Activated naive CD4-positive, alpha-beta T cell treated with anti-CD3 and anti-CD28 coated beads, Interleukin-2, amount 50 U/mL, for 72 hours (primary cell): Measurements from ENCODE around the gene DRAM2. TPM values are rescaled to one million over a fixed set of nuclear protein-coding genes. Genes with fewer than 3 reads are reported as not detected.
"Not testable (repeated sequence)": the region's sequence is repeated elsewhere in the genome, so short reads cannot be mapped to it uniquely, and the experiment has no call there.

Experiments used
- ATAC-seq, 2 donors: fragments of 150-1000 bp; cut with Tn5 transposase; 2 replicates each; pipeline ENCODE4 v1.10.0; 2021; ENCODE audit warnings: mild to moderate bottlenecking in 2 of 2, moderate library complexity in 2 of 2
- DNase-seq, 2 donors: peaks; one replicate each; pipeline ENCODE4 v3.0.0; 2021 to 2022; ENCODE audit warnings: low spot score in 2 of 2
- H3K27ac Mint-ChIP-seq, 2 donors: one replicate each; pipeline ENCODE4 v1.8.0; 2022; ENCODE audit warnings: mild to moderate bottlenecking in 2 of 2, mixed read lengths in 2 of 2
- H3K36me3 Mint-ChIP-seq, 2 donors: one replicate each; pipeline ENCODE4 v1.8.0; 2022; ENCODE audit warnings: mixed read lengths in 2 of 2
- H3K9me3 Mint-ChIP-seq, 2 donors: one replicate each; pipeline ENCODE4 v1.8.0; 2022; ENCODE audit warnings: mixed read lengths in 2 of 2
- total RNA-seq, 2 donors: library from RNA; stranded (reverse); gene quantifications; one replicate each; pipeline ENCODE4 v1.2.3, GENCODE V29; 2022

Gene DRAM2
- total RNA-seq, 2 donors from 2014 or later: 23.0 to 36.1 TPM

- H3K36me3 Mint-ChIP-seq: peaks cover 25 to 30% of the 10 kb centered on the region in 2 donors
- peaks cover 29 to 33% of the 10 kb centered on the region in 2 donors for H3K9me3 Mint-ChIP-seq
- ATAC-seq (no peak), DNase-seq (no peak)
- no peak overlapping the region for H3K27ac Mint-ChIP-seq
Measured at GRCh38 chr1:111104981-111105380, 34.9 kb downstream of the DRAM2 start.

- Mint-ChIP-seq H3K36me3 (peaks cover 30 to 41% of the 10 kb centered on the region in 2 donors), H3K9me3 (peaks cover 35 to 42% of the 10 kb centered on the region in 2 donors), H3K27ac (peak overlapping the region in 1 of 2 donors; percentile 50)
- no peak for DNase-seq
- ATAC-seq: no peak
Measured at GRCh38 chr1:111101854-111102642, 37.8 kb downstream of the DRAM2 start.

GRCh38 chr1:111099289-111099688 is 40.6 kb downstream of the DRAM2 start:
- DNase-seq: no peak
- Mint-ChIP-seq H3K36me3 (peaks cover 35 to 56% of the 10 kb centered on the region in 2 donors), H3K27ac (no peak overlapping the region), H3K9me3 (peaks cover 41 to 42% of the 10 kb centered on the region in 2 donors)
- no peak for ATAC-seq

GRCh38 chr1:111097356-111098099 is 42.4 kb downstream of the DRAM2 start:
- peaks cover 40 to 46% of the 10 kb centered on the region in 2 donors for H3K9me3 Mint-ChIP-seq
- no peak for DNase-seq
- no peak for ATAC-seq
- no peak overlapping the region for H3K27ac Mint-ChIP-seq
- peaks cover 32 to 63% of the 10 kb centered on the region in 2 donors for H3K36me3 Mint-ChIP-seq

- not testable (repeated sequence) for ATAC-seq, DNase-seq, H3K27ac Mint-ChIP-seq
- peaks cover 26 to 48% of the 10 kb centered on the region in 2 donors for H3K36me3 Mint-ChIP-seq
- H3K9me3 Mint-ChIP-seq: peaks cover 24 to 29% of the 10 kb centered on the region in 2 donors
Measured at GRCh38 chr1:111095421-111095820, 44.5 kb downstream of the DRAM2 start.

GRCh38 chr1:111089638-111090037 is 50.3 kb downstream of the DRAM2 start:
- no peak for ATAC-seq

GRCh38 chr1:111085676-111086075 is 54.2 kb downstream of the DRAM2 start:
- Mint-ChIP-seq H3K27ac (no peak overlapping the region), H3K9me3 (peaks cover 0 to 16% of the 10 kb centered on the region in 2 donors), H3K36me3 (peaks cover 0 to 6% of the 10 kb centered on the region in 2 donors)
- no peak for ATAC-seq
- DNase-seq: no peak

More at GRCh38 chr1:111089638-111090037, 50.3 kb downstream of the DRAM2 start:
- Mint-ChIP-seq H3K9me3 (peaks cover under 1 to 7% of the 10 kb centered on the region in 2 donors), H3K36me3 (peaks cover 0 to 12% of the 10 kb centered on the region in 2 donors), H3K27ac (no peak overlapping the region)
- DNase-seq: no peak

- Mint-ChIP-seq H3K9me3 (peaks cover 0 to 16% of the 10 kb centered on the region in 2 donors), H3K36me3 (peaks cover 0 to 6% of the 10 kb centered on the region in 2 donors), H3K27ac (no peak overlapping the region)
- ATAC-seq (no peak), DNase-seq (no peak)
Measured at GRCh38 chr1:111084999-111085398, 54.9 kb downstream of the DRAM2 start.

- Mint-ChIP-seq H3K27ac (no peak overlapping the region), H3K36me3 (peaks cover 8 to 13% of the 10 kb centered on the region in 2 donors), H3K9me3 (peaks cover 5 to 21% of the 10 kb centered on the region in 2 donors)
- DNase-seq: no peak
- no peak for ATAC-seq
Measured at GRCh38 chr1:111082421-111083203, 57.3 kb downstream of the DRAM2 start.

GRCh38 chr1:111079329-111079728 is 60.6 kb downstream of the DRAM2 start:
- H3K27ac Mint-ChIP-seq, DNase-seq, ATAC-seq: not testable (repeated sequence)
- Mint-ChIP-seq H3K36me3 (peaks cover 8 to 12% of the 10 kb centered on the region in 2 donors), H3K9me3 (peaks cover 5 to 22% of the 10 kb centered on the region in 2 donors)

GRCh38 chr1:111077312-111077711 is 62.6 kb downstream of the DRAM2 start:
- ATAC-seq, DNase-seq, H3K27ac Mint-ChIP-seq: not testable (repeated sequence)
- H3K36me3 Mint-ChIP-seq: peaks cover 7 to 12% of the 10 kb centered on the region in 2 donors
- H3K9me3 Mint-ChIP-seq: peaks cover 5 to 15% of the 10 kb centered on the region in 2 donors

Other genes starting within 250 kb of the DRAM2 start
- 10 to 100 TPM in 1 of 2 donors, 1 to 10 TPM in 1; 6.9 to 15.8 TPM for gene LRIF1, start 176.2 kb downstream of the DRAM2 start, total RNA-seq
- 10 to 100 TPM; 22.9 to 41.6 TPM for gene CEPT1, start 130 bp upstream of the DRAM2 start, total RNA-seq
- gene DENND2D, start 60.6 kb upstream of the DRAM2 start, total RNA-seq: 100 to 1,000 TPM; 213 to 221 TPM
- 10 to 100 TPM; 13.8 to 25.0 TPM for gene CHI3L2, start 87.6 kb upstream of the DRAM2 start, total RNA-seq
- under 1 TPM in 1 of 2 donors, not detected in 1; 0.25 TPM for gene CHIA, start 150.8 kb upstream of the DRAM2 start, total RNA-seq